K562 (cell line): ENCODE data around the gene ABCB7. TPM values are rescaled to one million over a fixed set of nuclear protein-coding genes. Genes with fewer than 3 reads are reported as not detected.
A peak's percentile ranks its signal among the peaks of the same experiment; 100 is the strongest.

ENCODE experiments used
- ATAC-seq: fragments of 200-7000 bp; cut with Tn5 transposase; 3 replicates; pipeline ENCODE4 v1.9.1; 2020; ENCODE audit warnings: moderate library complexity
- BruUV-seq: library from RNA; stranded (reverse); fragments of 400-500 nt; replicated peaks from 2 replicates; lab custom pipeline; 2021; lab: Mats Ljungman, UMichigan
- CTCF ChIA-PET: fragments of 300-600 bp; formaldehyde crosslinking; extraction: SDS; loops from one replicate; lab custom pipeline; 2021; ENCODE audit warnings: low intra/inter-chr PET ratio; lab: Yijun Ruan, JAX
- POLR2A ChIA-PET: fragments of 300-600, 350-650 bp; sonication (Branson Sonifier 250); formaldehyde crosslinking; extraction: SDS; loops from one replicate; lab custom pipeline; 2021; ENCODE audit warnings: antibody characterized with exemption, inconsistent platforms; lab: Yijun Ruan, JAX
- DNase-seq, 4 experiments: peaks; one replicate each; pipeline versions ENCODE4 v3.0.0 to v3.0.0-alpha.2; 2011 to 2018; ENCODE audit warnings: low spot score in 3 of 4, mixed read lengths in 3 of 4; ENCODE audit errors: extremely low read depth in 1 of 4
- FAIRE-seq: peaks from 2 replicates; lab custom pipeline; 2011; peaks lifted over from hg19 to GRCh38; lab: Jason Lieb, UNC
- H2AFZ ChIP-seq: 2 replicates; pipeline ENCODE4 v1.6.0; 2011; ENCODE audit warnings: low read depth, low read length, control low read depth, inconsistent platforms
- H3K27ac ChIP-seq: fragments of 200-600 bp; 3 replicates; pipeline ENCODE4 v1.8.0; 2011; ENCODE audit warnings: low read depth, mild to moderate bottlenecking, control low read depth, inconsistent platforms, low read length, moderate library complexity, mixed read lengths; ENCODE audit errors: extremely low read depth
- H3K27me3 ChIP-seq, 2 experiments: fragments of 300-600 bp in 1 of 2; 2 replicates in 1 of 2; 3 replicates in 1 of 2; pipeline versions ENCODE4 v1.6.0 to v1.8.0; 2011; ENCODE audit warnings: inconsistent platforms in 2 of 2, low read length in 2 of 2, mild to moderate bottlenecking in 1 of 2, mixed read lengths in 1 of 2, moderate library complexity in 1 of 2; ENCODE audit not compliant: control insufficient read depth in 2 of 2, insufficient read depth in 2 of 2
- H3K36me3 ChIP-seq: fragments of 300-600 bp; 3 replicates; pipeline ENCODE4 v1.8.0; 2011; ENCODE audit warnings: mild to moderate bottlenecking, low read length, inconsistent platforms; ENCODE audit not compliant: control insufficient read depth, insufficient read depth
- H3K4me1 ChIP-seq, 2 experiments: fragments of 200-600 bp in 1 of 2; replicated peaks in 1 of 2; 2 replicates in 1 of 2; 3 replicates in 1 of 2; pipeline versions ENCODE4 v1.5.1 to v1.8.0; 2011; ENCODE audit warnings: inconsistent platforms in 2 of 2, low read length in 2 of 2, mild to moderate bottlenecking in 1 of 2, mixed read lengths in 1 of 2, moderate library complexity in 1 of 2; ENCODE audit not compliant: control insufficient read depth in 2 of 2, insufficient read depth in 2 of 2
- H3K4me2 ChIP-seq: 2 replicates; pipeline ENCODE4 v1.6.1; 2011; ENCODE audit warnings: low read length, control low read depth, inconsistent platforms, mixed read lengths; ENCODE audit not compliant: insufficient read depth
- H3K4me3 ChIP-seq: fragments of 200-600 bp; sonication (generic), shearing (Covaris generic); 2 replicates; pipeline ENCODE4 v1.5.1; 2016; ENCODE audit warnings: control low read depth, inconsistent platforms
- H3K79me2 ChIP-seq: fragments of 200-600 bp; 3 replicates; pipeline ENCODE4 v1.8.0; 2011; ENCODE audit warnings: low read length, inconsistent platforms; ENCODE audit not compliant: control insufficient read depth, insufficient read depth
- H3K9ac ChIP-seq, 2 experiments: 2 replicates each; pipeline versions ENCODE4 v1.6.0 to v1.6.1; 2011; ENCODE audit warnings: low read depth in 2 of 2, low read length in 2 of 2, control low read depth in 1 of 2, inconsistent platforms in 1 of 2, mild to moderate bottlenecking in 1 of 2, mixed read lengths in 1 of 2; ENCODE audit not compliant: insufficient read depth in 1 of 2
- H3K9me1 ChIP-seq: one replicate; pipeline ENCODE4 v1.6.0; 2011; ENCODE audit warnings: inconsistent platforms, mild to moderate bottlenecking, low read length, moderate library complexity; ENCODE audit not compliant: control insufficient read depth, insufficient read depth
- H3K9me3 ChIP-seq: replicated peaks from 2 replicates; pipeline ENCODE4 v1.5.1; 2011; ENCODE audit warnings: low read depth, low read length, inconsistent platforms; ENCODE audit not compliant: control insufficient read depth, insufficient read depth
- H4K20me1 ChIP-seq: replicated peaks from 2 replicates; pipeline ENCODE4 v1.6.1; 2011; ENCODE audit warnings: low read length, inconsistent platforms, mixed read lengths; ENCODE audit not compliant: control insufficient read depth, insufficient read depth
- CEBPG ChIP-seq, 3 experiments: fragments of 200-800 bp in 1 of 3; sonication (Bioruptor generic) in 1 of 3; sonication (generic) in 1 of 3; formaldehyde crosslinking in 1 of 3; IDR thresholded peaks in 2 of 3; conservative IDR thresholded peaks in 1 of 3; 2 replicates each; pipeline versions ENCODE4 v1.6.1 to v1.8.0; 2016 to 2022; ENCODE audit warnings: missing compliant biosample characterization in 2 of 3, missing genetic modification characterization in 2 of 3, mild to moderate bottlenecking in 1 of 3, missing genetic modification reagents in 1 of 3
- E2F6 ChIP-seq, 2 experiments: IDR thresholded peaks; 2 replicates each; pipeline ENCODE4 v1.6.1; 2011; ENCODE audit warnings: borderline replicate concordance in 1 of 2, control low read depth in 1 of 2, low read depth in 1 of 2, low read length in 1 of 2, mild to moderate bottlenecking in 1 of 2, mixed read lengths in 1 of 2, moderate library complexity in 1 of 2; ENCODE audit not compliant: insufficient read depth in 1 of 2, insufficient read length in 1 of 2, poor library complexity in 1 of 2, severe bottlenecking in 1 of 2; ENCODE audit errors: extremely low read depth in 1 of 2
- FOXA3 ChIP-seq, 2 experiments: fragments of 450-650 bp in 1 of 2; sonication (generic) in 1 of 2; formaldehyde crosslinking; IDR thresholded peaks in 1 of 2; conservative IDR thresholded peaks in 1 of 2; 2 replicates each; pipeline versions ENCODE4 v1.4.0 to v1.8.0; 2020 to 2022; ENCODE audit warnings: mild to moderate bottlenecking in 2 of 2, missing genetic modification reagents in 1 of 2
- KLF13 ChIP-seq: fragments of 450-650 bp; IDR thresholded peaks from 2 replicates; pipeline ENCODE4 v1.6.1; 2016; ENCODE audit warnings: missing genetic modification characterization, low read depth, mild to moderate bottlenecking, missing compliant biosample characterization, moderate library complexity, borderline replicate concordance
- RAD51 ChIP-seq: fragments of 450-650 bp; IDR thresholded peaks from 2 replicates; pipeline ENCODE4 v1.7.1; 2016; ENCODE audit warnings: low read depth, mild to moderate bottlenecking, borderline replicate concordance
- RFX1 ChIP-seq: fragments of 450-650 bp; IDR thresholded peaks from 2 replicates; pipeline ENCODE4 v1.6.1; 2016; ENCODE audit warnings: mild to moderate bottlenecking, moderate library complexity
- SRF ChIP-seq, 2 experiments: fragments of 250-450, 450-650 bp in 1 of 2; sonication (Bioruptor Pico) in 1 of 2; sonication (generic) in 1 of 2; formaldehyde crosslinking; IDR thresholded peaks; 2 replicates each; pipeline versions ENCODE4 v1.5.0 to v1.5.1; 2020 to 2022; ENCODE audit warnings: mild to moderate bottlenecking in 1 of 2, missing genetic modification reagents in 1 of 2
- WGBS: fragments of 100-300 bp; shearing (Covaris generic); methylation state at CpG from one replicate; pipeline ENCODE4 v1.1.6; 2016; ENCODE audit warnings: low coverage, mixed read lengths; ENCODE audit not compliant: insufficient coverage; ENCODE audit errors: missing lambda C conversion rate; 5-methylcytosine and 5-hydroxymethylcytosine counted together
- in situ Hi-C: fragments of 300-500 bp; cut with MboI; formaldehyde crosslinking; loops from 4 replicates; pipeline ENCODE4 v1.15.0; 2018; ENCODE audit warnings: inconsistent platforms, mixed read lengths
- intact Hi-C: fragments of 100-400 bp; cut with micrococcal nuclease; formaldehyde crosslinking; loops from 2 replicates; pipeline ENCODE4 v1.14.2; 2022
- polyA plus RNA-seq, 8 experiments: library from polyadenylated mRNA; depleted of rRNA in 4 of 8; stranded (reverse) in 5 of 8; unstranded in 3 of 8; fragments of >200 nt; fragmentation: Nextera tagmentation in 2 of 8; fragmentation: Illumina TruSeq in 1 of 8; extraction: Ambion mirVana in 2 of 8; extraction: Trizol in 1 of 8; gene quantifications; 2 replicates each; pipeline versions ENCODE4 v1.2.1 to v1.2.3, GENCODE V29; 2011 to 2014; ENCODE audit warnings: inconsistent platforms in 1 of 8, missing spikeins in 1 of 8
- total RNA-seq, 7 experiments: library from RNA; depleted of rRNA in 6 of 7; stranded (reverse); fragments of >200 nt in 6 of 7; fragmentation: Illumina TruSeq in 2 of 7; extraction: Trizol in 2 of 7; gene quantifications; 2 replicates each; pipeline versions ENCODE4 v1.2.1 to v1.2.3, GENCODE V29; 2011 to 2021; ENCODE audit warnings: low replicate concordance in 1 of 7
- TF ChIP-seq, protein P1 (sequence below): sonication (generic); formaldehyde crosslinking; IDR thresholded peaks from 2 replicates; pipeline ENCODE4 v1.8.1; 2022; ENCODE audit warnings: missing genetic modification reagents

ABCB7 gene
- total and polyA plus RNA-seq, 9 of the 15 experiments (the other 6 are each of a cell fraction or from before 2014, with no cell fraction given), result 18.3 to 46.2 (median 24.2) TPM

- FAIRE-seq (no peak), ATAC-seq (no peak), DNase-seq (no peak)
- Histone ChIP-seq H3K9ac (no peak overlapping the region), H2AFZ (no peak overlapping the region), H3K4me2 (no peak overlapping the region), H3K27ac (no peak overlapping the region), H4K20me1 (no peaks in the 10 kb centered on the region), H3K4me3 (no peak overlapping the region), H3K27me3 (no peaks in the 10 kb centered on the region), H3K4me1 (no peaks in the 10 kb centered on the region), H3K79me2 (no peaks in the 10 kb centered on the region), H3K9me1 (no peaks in the 10 kb centered on the region), H3K36me3 (peaks cover 3% of the 10 kb centered on the region), H3K9me3 (no peaks in the 10 kb centered on the region)
- ChIA-PET POLR2A (no interaction called here), CTCF (no interaction called here)
- TF ChIP-seq E2F6 (IDR thresholded peaks at IDR 0.05; ENCODE audit: borderline replicate concordance in 1 of 2, extremely low read depth in 1 of 2, insufficient read depth in 1 of 2, insufficient read length in 1 of 2, low read depth in 1 of 2, low read length in 1 of 2, poor library complexity in 1 of 2, severe bottlenecking in 1 of 2), result no peak
- WGBS, result 33% methylated on average over 1 of the region's 1 CpG
- in situ Hi-C loops, result no loop called here
- BruUV-seq, result no TSS peak
- intact Hi-C loops, result no loop called here
Observed at GRCh38 chrX:75096331-75096730, 59.8 kb downstream of the ABCB7 start.

GRCh38 chrX:75086731-75087195 lies 69.3 kb downstream of the ABCB7 start:
- Histone ChIP-seq H4K20me1 (no peaks in the 10 kb centered on the region), H3K79me2 (0 out of 3 replicates have a peak, but pooled peaks cover 4% of the 10 kb centered on the region), H3K4me3 (no peak overlapping the region), H3K9ac (no peak overlapping the region), H3K9me1 (no peaks in the 10 kb centered on the region), H3K9me3 (no peaks in the 10 kb centered on the region), H3K27me3 (no peaks in the 10 kb centered on the region), H3K36me3 (no peaks in the 10 kb centered on the region), H3K4me2 (no peak overlapping the region), H3K27ac (peak overlapping the region; percentile 78; the same call in 2 of the 3 replicates), H3K4me1 (no peaks in the 10 kb centered on the region), H2AFZ (no peak overlapping the region)
- ATAC-seq, result peak; percentile 78
- BruUV-seq, result no TSS peak
- ChIA-PET POLR2A (no interaction called here), CTCF (no interaction called here)
- in situ Hi-C loops (no loop called here), intact Hi-C loops (no loop called here)
- WGBS, result 15% methylated on average over 2 of the region's 2 CpGs
- FAIRE-seq, result no peak
- peak in 2 of 4 experiments; percentile 2 to 24 for DNase-seq
- TF ChIP-seq SRF (CRISPR knock-in tag; IDR thresholded peaks at IDR 0.05) (peak in 1 of 2 experiments; percentile 95; a peak in 2 of 4 replicates), CEBPG (CRISPR knock-in tag; IDR thresholded peaks at IDR 0.05) (no peak), CEBPG (tag; conservative IDR thresholded peaks at IDR 0.05 in 1 of 2, IDR thresholded peaks at IDR 0.05 in 1 of 2) (peak in 1 of 2 experiments; percentile 56; a peak in 1 of 4 replicates), KLF13 (tag) (no peak), RAD51 (peak; percentile 9; the same call in 1 of the 2 replicates), FOXA3 (CRISPR knock-in tag; conservative IDR thresholded peaks at IDR 0.05 in 1 of 2, IDR thresholded peaks at IDR 0.05 in 1 of 2) (peak in 1 of 2 experiments; percentile 64; a peak in 2 of 4 replicates), RFX1 (peak; percentile 71)
- TF ChIP-seq, protein P1, sequence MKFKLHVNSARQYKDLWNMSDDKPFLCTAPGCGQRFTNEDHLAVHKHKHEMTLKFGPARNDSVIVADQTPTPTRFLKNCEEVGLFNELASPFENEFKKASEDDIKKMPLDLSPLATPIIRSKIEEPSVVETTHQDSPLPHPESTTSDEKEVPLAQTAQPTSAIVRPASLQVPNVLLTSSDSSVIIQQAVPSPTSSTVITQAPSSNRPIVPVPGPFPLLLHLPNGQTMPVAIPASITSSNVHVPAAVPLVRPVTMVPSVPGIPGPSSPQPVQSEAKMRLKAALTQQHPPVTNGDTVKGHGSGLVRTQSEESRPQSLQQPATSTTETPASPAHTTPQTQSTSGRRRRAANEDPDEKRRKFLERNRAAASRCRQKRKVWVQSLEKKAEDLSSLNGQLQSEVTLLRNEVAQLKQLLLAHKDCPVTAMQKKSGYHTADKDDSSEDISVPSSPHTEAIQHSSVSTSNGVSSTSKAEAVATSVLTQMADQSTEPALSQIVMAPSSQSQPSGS (CRISPR knock-in tag), result no peak
